Spinal cord (tissue), 10 donors: ENCODE measurements around the gene AKAP13. TPM values are rescaled to one million over a fixed set of nuclear protein-coding genes. Genes with fewer than 3 reads are reported as not detected.
A peak's percentile ranks its signal among the peaks of the same experiment; 100 is the strongest.
"Not testable (repeated sequence)": the region's sequence is repeated elsewhere in the genome, so short reads cannot be mapped to it uniquely, and the experiment has no call there.

Experiments
- DNase-seq, 6 donors: peaks; one replicate each; pipeline versions ENCODE4 v3.0.0 to v3.0.0-alpha.2; 2013 to 2015; ENCODE audit warnings: low spot score in 6 of 6, low read depth in 4 of 6
- H3K27ac ChIP-seq: one replicate; pipeline ENCODE4 v1.5.1; 2013; ENCODE audit warnings: low read depth, low read length, control low read depth
- H3K27me3 ChIP-seq: one replicate; pipeline ENCODE4 v1.6.1; 2013; ENCODE audit warnings: low read length; ENCODE audit not compliant: control insufficient read depth, insufficient read depth
- H3K36me3 ChIP-seq: one replicate; pipeline ENCODE4 v1.6.1; 2013; ENCODE audit warnings: low read length; ENCODE audit not compliant: control insufficient read depth, insufficient read depth
- H3K4me1 ChIP-seq: one replicate; pipeline ENCODE4 v1.6.1; 2013; ENCODE audit warnings: low read length; ENCODE audit not compliant: control insufficient read depth, insufficient read depth
- H3K4me3 ChIP-seq: one replicate; pipeline ENCODE4 v1.5.1; 2013; ENCODE audit warnings: low read depth, low read length, control low read depth
- H3K9me3 ChIP-seq: one replicate; pipeline ENCODE4 v1.6.1; 2013; ENCODE audit warnings: low read length; ENCODE audit not compliant: control insufficient read depth, insufficient read depth
- WGBS: methylation state at CpG from one replicate; pipeline ENCODE4 v1.1.5; 2013; ENCODE audit warnings: missing lambda C conversion rate; ENCODE audit not compliant: insufficient coverage; 5-methylcytosine and 5-hydroxymethylcytosine counted together
- polyA plus RNA-seq, 2 donors: library from polyadenylated mRNA; unstranded; fragments of 120-200 nt; gene quantifications; one replicate each; pipeline ENCODE4 v1.2.1, GENCODE V29; 2013; ENCODE audit not compliant: insufficient read length in 2 of 2
- total RNA-seq, 2 donors: library from RNA; depleted of rRNA in 1 of 2; stranded (reverse); fragments of 120-200 nt in 1 of 2; fragments of >200 nt in 1 of 2; gene quantifications; one replicate each; pipeline versions ENCODE4 v1.2.3 to v1.2.4, GENCODE V29; 2013 to 2014
- donor health status: healthy.

Gene AKAP13
- total and polyA plus RNA-seq, 4 donors = 52.5 to 114 (median 89.2) TPM

GRCh38 chr15:85348048-85348766 lies 32.2 kb upstream of the AKAP13 start:
- 75% methylated on average over 2 of the region's 8 CpGs for WGBS
- not testable (repeated sequence) for H3K27ac ChIP-seq, H3K27me3 ChIP-seq, H3K36me3 ChIP-seq, H3K9me3 ChIP-seq, H3K4me3 ChIP-seq, H3K4me1 ChIP-seq, DNase-seq

DNA sequence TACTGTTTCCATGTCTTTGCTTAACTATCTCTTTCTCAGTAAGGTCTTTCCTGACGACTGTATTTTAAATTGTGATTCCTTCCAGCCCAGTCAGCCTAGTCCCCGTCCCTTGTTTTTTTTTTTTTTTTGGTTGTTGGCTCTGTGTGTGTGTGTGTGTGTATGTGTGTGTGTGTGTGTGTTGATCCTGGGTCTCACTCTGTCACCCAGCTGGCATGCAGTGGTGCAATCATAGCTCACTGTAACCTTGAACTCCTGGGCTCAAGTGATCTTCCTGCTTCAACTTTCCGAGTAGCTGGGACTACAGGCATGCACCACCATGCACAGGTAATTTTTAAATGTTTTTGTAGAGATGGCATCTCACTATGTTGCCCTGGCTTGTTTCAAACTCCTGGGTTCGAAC lies 31.3 kb upstream of the AKAP13 start:
- H3K9me3 ChIP-seq, H3K27ac ChIP-seq, H3K4me1 ChIP-seq, H3K27me3 ChIP-seq, H3K36me3 ChIP-seq, H3K4me3 ChIP-seq, DNase-seq: not testable (repeated sequence)
- WGBS = no CpG with 5 or more reads among the region's 4 CpGs

- H3K9me3 ChIP-seq = no peaks in the 10 kb centered on the region
- no peak overlapping the region for H3K27ac ChIP-seq
- 81% methylated on average over 3 of the region's 3 CpGs for WGBS
- H3K36me3 ChIP-seq = no peaks in the 10 kb centered on the region
- H3K4me3 ChIP-seq = no peak overlapping the region
- no peaks in the 10 kb centered on the region for H3K27me3 ChIP-seq
- DNase-seq = no peak
- no peaks in the 10 kb centered on the region for H3K4me1 ChIP-seq
These were observed 30.0 kb upstream of the AKAP13 start for GRCh38 chr15:85350395-85350794.

DNA sequence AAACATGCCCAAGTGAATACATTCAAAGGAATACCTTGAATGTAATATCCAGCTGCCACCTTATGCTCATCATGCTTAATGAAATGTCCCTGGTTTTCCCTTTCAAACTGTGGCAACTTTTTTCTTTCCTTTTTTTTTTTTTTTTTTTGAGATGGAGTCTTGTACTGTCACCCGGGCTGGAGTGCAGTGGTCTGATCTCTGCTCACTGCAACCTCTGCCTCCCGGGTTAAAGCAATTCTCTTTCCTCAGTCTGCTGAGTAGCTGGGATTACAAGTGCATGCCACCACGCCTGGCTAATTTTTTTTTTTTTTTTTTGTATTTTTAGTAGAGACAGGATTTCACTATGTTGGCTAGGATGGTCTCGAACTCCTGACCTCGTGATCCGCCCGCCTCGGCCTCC lies 28.9 kb upstream of the AKAP13 start:
- H3K27me3 ChIP-seq, H3K36me3 ChIP-seq, H3K4me1 ChIP-seq, H3K9me3 ChIP-seq, H3K4me3 ChIP-seq, DNase-seq, H3K27ac ChIP-seq: not testable (repeated sequence)
- WGBS = no CpG with 5 or more reads among the region's 8 CpGs

- H3K9me3 ChIP-seq = no peaks in the 10 kb centered on the region
- H3K27me3 ChIP-seq = no peaks in the 10 kb centered on the region
- H3K4me3 ChIP-seq = no peak overlapping the region
- DNase-seq = no peak
- H3K36me3 ChIP-seq = no peaks in the 10 kb centered on the region
- WGBS = 100% methylated on average over 2 of the region's 4 CpGs
- no peak overlapping the region for H3K27ac ChIP-seq
- no peaks in the 10 kb centered on the region for H3K4me1 ChIP-seq
These were observed 28.4 kb upstream of the AKAP13 start for GRCh38 chr15:85351965-85352364.

GRCh38 chr15:85353516-85353915 lies 26.9 kb upstream of the AKAP13 start:
- Histone ChIP-seq H3K27ac (no peak overlapping the region), H3K4me3 (no peak overlapping the region), H3K36me3 (no peaks in the 10 kb centered on the region), H3K4me1 (no peaks in the 10 kb centered on the region), H3K9me3 (no peaks in the 10 kb centered on the region), H3K27me3 (no peaks in the 10 kb centered on the region)
- no peak for DNase-seq

GRCh38 chr15:85354461-85354860 lies 25.9 kb upstream of the AKAP13 start:
- H3K27ac ChIP-seq = no peak overlapping the region
- no peaks in the 10 kb centered on the region for H3K4me1 ChIP-seq
- H3K4me3 ChIP-seq = no peak overlapping the region
- no peaks in the 10 kb centered on the region for H3K36me3 ChIP-seq
- H3K9me3 ChIP-seq = no peaks in the 10 kb centered on the region
- 86% methylated on average over 3 of the region's 4 CpGs for WGBS
- no peaks in the 10 kb centered on the region for H3K27me3 ChIP-seq
- DNase-seq = peak in 1 of 6 donors; percentile 14

DNA sequence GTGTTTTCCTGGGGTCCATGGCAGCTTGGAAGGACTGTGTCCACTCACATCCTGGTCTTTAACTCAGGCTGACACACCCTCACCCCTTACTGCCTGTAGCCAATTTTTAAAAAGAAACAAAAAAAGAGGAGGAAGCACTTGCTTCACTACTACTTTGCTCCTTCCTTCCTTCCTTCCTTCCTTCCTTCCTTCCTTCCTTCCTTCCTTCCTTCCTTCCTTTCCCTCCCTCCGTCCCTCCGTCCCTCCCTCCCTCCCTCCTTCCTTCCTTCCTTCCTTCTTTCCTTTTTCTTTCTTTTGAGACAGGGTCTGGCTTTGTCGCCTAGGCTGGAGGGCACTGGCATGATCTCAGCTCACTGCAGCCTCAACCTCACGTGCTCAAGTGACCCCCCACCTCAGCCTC lies 25.5 kb upstream of the AKAP13 start:
- no peaks in the 10 kb centered on the region for H3K27me3 ChIP-seq
- H3K4me1 ChIP-seq = no peaks in the 10 kb centered on the region
- DNase-seq = no peak
- H3K36me3 ChIP-seq = no peaks in the 10 kb centered on the region
- no peaks in the 10 kb centered on the region for H3K9me3 ChIP-seq
- H3K27ac ChIP-seq = no peak overlapping the region
- WGBS = 85% methylated on average over 2 of the region's 4 CpGs
- H3K4me3 ChIP-seq = no peak overlapping the region

GRCh38 chr15:85356276-85356675 lies 24.1 kb upstream of the AKAP13 start:
- Histone ChIP-seq H3K36me3 (no peaks in the 10 kb centered on the region), H3K27me3 (no peaks in the 10 kb centered on the region), H3K4me1 (no peaks in the 10 kb centered on the region), H3K4me3 (no peak overlapping the region), H3K9me3 (no peaks in the 10 kb centered on the region), H3K27ac (no peak overlapping the region)
- WGBS = no CpG with 5 or more reads among the region's 1 CpG
- DNase-seq = no peak

DNA sequence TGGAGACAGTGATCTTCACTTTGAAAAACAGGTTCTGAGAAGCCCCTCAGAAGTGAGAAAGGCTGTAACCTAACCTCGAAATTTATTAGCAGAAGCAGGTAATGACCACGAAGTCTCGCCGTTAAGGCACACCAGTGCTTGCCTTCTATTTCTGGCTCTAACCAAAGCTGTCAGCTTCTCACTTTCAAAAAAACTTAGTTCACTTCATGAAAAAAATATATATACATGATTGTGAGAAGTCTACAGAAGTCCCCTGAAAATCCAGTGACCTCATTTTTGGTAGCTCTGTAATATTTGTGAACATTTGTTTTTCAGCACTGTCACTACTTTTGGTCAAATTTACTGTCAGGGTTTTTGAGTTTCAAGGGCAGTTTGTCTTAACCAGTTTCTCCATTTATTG lies 19.1 kb upstream of the AKAP13 start:
- no peak for DNase-seq
- H3K4me1 ChIP-seq = no peaks in the 10 kb centered on the region
- no peaks in the 10 kb centered on the region for H3K9me3 ChIP-seq
- no peaks in the 10 kb centered on the region for H3K36me3 ChIP-seq
- no peak overlapping the region for H3K4me3 ChIP-seq
- H3K27me3 ChIP-seq = no peaks in the 10 kb centered on the region
- WGBS = 74% methylated on average over 4 of the region's 4 CpGs
- no peak overlapping the region for H3K27ac ChIP-seq
